ENCODE measurements around the gene FAM168A. TPM values are rescaled to one million over a fixed set of nuclear protein-coding genes. Genes with fewer than 3 reads are reported as not detected.

Gene FAM168A
- total RNA-seq: 7.3 and 32.8 TPM in 2 replicates

- DNase-seq (ENCODE audit: low read depth): peak; percentile 97
These were observed at the start of gene FAM168A for GRCh38 chr11:73597956-73598718. Gene FAM168A (minus strand): TSS chr11:73598112. CDS start chr11:73468474, 129,638 bp downstream.

GRCh38 chr11:73647459-73648100 is 49.7 kb upstream of the FAM168A start:
- peak; percentile 76 for DNase-seq (ENCODE audit: low read depth)

- DNase-seq (ENCODE audit: low read depth): no peak
These were observed 48.2 kb upstream of the FAM168A start, which contains the start of gene PLEKHB1 for GRCh38 chr11:73645972-73646631. Gene PLEKHB1 (plus strand): TSS chr11:73646581. CDS start chr11:73646609, 28 bp downstream.

- peak; percentile 61 for DNase-seq (ENCODE audit: low read depth)
These were observed 47.4 kb upstream of the FAM168A start for GRCh38 chr11:73645121-73645969.

- DNase-seq (ENCODE audit: low read depth): no peak
These were observed 43.8 kb upstream of the FAM168A start for GRCh38 chr11:73641668-73642067.

GRCh38 chr11:73640592-73640991 is 42.7 kb upstream of the FAM168A start:
- DNase-seq (ENCODE audit: low read depth): no peak

- no peak for DNase-seq (ENCODE audit: low read depth)
These were observed 39.1 kb upstream of the FAM168A start for GRCh38 chr11:73637012-73637411.

GRCh38 chr11:73636249-73636648 is 38.3 kb upstream of the FAM168A start:
- DNase-seq (ENCODE audit: low read depth): no peak

GRCh38 chr11:73635721-73636120 is 37.8 kb upstream of the FAM168A start:
- DNase-seq (ENCODE audit: low read depth): no peak

- no peak for DNase-seq (ENCODE audit: low read depth)
These were observed 36.1 kb upstream of the FAM168A start for GRCh38 chr11:73633999-73634398.

- no peak for DNase-seq (ENCODE audit: low read depth)
These were observed 35.1 kb upstream of the FAM168A start for GRCh38 chr11:73632996-73633395.

- no peak for DNase-seq (ENCODE audit: low read depth)
These were observed 32.0 kb upstream of the FAM168A start for GRCh38 chr11:73629907-73630306.

GRCh38 chr11:73625696-73626318 is 27.9 kb upstream of the FAM168A start:
- peak; percentile 58 for DNase-seq (ENCODE audit: low read depth)

- DNase-seq (ENCODE audit: low read depth): no peak
These were observed 25.8 kb upstream of the FAM168A start for GRCh38 chr11:73623686-73624085.

- DNase-seq (ENCODE audit: low read depth): no peak
These were observed 25.1 kb upstream of the FAM168A start for GRCh38 chr11:73622926-73623593.

GRCh38 chr11:73614591-73614990 is 16.7 kb upstream of the FAM168A start:
- no peak for DNase-seq (ENCODE audit: low read depth)

- DNase-seq (ENCODE audit: low read depth): no peak
These were observed 14.8 kb upstream of the FAM168A start for GRCh38 chr11:73612601-73613140.

GRCh38 chr11:73598719-73599379 is 937 bp upstream of the FAM168A start:
- DNase-seq (ENCODE audit: low read depth): no peak

GRCh38 chr11:73597336-73597955 is 466 bp downstream of the FAM168A start:
- DNase-seq (ENCODE audit: low read depth): no peak
